GM18858 (cell line): ENCODE results near the gene CORIN.

Experiments
- ATAC-seq: cut with Tn5 transposase; IDR thresholded peaks from one replicate; pipeline ENCODE4 v1.9.1; 2021; ENCODE audit not compliant: unreplicated experiment

CORIN gene

DNA sequence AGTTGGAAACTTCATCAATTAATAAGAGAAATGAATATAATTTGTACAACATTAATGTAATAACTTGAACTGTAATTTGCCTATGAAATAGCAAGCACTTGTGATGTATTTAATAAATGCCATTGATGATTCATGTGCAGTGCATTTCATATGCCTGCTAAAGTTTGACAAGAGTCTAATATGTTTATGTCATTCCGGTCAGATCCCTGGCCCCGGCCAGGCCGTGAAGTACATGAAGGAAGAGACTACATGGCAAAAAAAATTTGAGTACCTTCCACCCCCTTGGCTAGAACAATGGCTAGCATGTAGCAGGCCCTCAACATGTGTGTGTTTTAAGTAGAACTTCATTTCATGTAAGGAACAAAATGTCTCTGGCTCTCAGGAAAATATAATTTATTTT, 191.5 kb downstream of the CORIN start:
- no peak for ATAC-seq

DNA sequence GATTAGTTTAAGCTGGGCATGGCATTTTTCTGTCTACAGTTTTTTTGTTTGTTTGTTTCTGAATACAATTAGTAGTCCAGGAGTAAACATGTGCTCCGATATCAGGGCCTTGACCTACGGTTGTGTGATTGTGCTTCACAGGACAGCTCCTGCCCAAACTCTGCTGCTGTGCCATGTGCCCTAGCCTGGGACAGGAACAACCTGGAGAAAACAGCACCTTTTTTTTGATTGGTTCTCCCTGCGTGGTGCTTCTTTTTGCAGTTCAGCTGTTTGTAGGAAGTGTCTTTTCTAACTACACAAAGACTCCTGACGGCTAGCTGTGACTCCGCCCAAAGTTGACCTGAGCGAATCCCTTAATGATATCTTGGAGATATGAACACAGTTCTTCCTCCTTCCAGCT, 194.0 kb downstream of the CORIN start:
- ATAC-seq: no peak

DNA sequence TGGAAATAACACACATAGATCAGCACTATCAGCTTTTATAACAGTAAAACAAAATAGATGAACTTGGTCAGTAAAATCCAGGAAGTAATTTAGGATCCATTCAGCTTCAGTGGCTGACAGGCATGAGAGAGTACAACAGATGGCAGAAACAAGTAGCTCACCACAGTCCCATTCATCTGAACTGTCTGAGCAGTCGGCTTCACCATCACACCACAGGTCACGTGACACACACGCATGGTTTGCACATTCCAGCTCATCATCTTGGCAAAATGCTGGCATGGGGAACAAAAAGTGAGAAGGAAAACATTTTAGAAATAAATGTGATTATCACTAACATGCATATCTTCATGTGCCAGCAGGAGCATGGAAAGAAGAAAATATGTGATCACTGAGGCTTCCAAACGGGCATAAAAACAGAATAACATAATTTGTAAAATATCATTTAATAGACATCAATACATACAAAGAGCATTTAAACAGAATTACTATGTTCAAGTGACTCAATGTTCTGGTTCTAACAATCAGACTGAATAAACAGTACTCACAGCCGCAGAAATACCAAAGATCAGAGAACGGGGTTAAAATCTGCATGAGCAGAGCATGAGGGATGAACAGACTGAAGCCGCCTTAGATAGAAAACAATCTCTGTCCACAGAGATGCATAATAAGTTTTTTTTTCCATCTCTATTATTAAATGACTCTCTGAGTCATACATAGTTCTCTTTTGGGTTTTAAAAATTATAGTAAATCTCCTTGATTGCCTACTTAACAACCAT, 194.7 kb downstream of the CORIN start:
- no peak for ATAC-seq

DNA sequence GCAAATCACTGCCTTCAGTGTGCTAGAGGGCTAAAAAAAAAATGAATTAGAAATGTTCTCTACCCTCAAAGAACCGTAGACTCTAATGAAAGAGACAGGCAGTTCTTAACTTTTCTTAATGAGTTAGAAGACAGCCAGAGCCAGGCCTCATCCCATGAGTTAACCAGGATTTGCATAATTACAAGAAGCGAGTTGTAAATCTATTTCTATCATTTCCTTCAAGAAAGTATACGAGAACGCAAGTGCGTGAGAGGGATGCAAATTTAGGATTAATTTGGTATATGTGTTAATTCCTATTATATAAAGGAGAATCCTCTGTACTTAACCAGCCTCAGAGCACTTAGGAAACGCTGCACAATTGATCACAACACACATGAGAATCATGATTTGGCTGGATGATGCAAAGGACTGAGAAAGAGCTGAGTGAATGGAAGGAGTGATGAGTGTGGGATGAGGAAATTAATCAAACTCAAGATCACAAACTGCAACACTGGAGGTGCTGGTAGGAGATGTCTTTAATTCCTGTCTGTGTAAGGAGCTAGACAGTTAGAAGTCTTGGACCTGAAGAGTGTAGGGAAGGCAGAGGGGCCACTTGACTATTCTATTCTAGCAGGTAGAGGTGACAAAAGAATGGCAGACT, 195.6 kb downstream of the CORIN start:
- ATAC-seq: no peak

DNA sequence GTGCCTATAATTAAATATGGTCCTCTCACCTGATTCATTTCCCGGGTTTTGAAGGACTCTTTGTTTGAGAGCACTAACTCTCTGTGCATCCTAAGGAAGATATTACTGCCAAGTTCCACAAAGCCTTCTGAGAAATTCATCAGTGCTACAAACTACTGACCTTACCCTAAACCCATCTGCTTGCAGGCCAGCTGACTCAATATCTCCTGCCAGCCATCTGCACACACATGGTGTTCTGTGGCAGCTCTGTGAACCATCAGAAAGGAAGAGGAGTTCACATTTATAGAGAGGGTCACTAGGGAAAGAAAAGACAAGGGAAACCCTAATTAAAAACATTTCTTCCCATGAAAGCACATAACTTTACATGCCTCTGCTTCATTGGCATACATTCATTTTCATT, 196.1 kb downstream of the CORIN start:
- ATAC-seq: no peak

DNA sequence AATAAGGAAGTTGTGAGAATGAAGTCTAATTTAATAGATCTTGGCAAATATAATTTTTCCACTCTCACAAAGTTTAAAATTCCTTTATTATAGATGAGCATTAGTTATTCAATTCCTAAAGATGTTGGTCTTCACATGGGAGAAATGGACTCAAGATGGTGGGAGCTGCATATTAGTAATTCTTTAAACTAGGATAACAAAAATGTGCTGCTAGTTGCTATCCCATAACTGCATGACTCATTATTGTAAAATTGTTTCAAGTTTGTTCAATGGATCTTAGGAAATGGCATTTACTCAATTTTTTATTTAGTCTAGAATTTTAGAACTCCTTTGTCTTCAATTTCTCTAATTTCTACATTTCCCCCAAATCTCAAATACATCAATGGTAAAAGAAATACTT, 197.0 kb downstream of the CORIN start:
- ATAC-seq: no peak

DNA sequence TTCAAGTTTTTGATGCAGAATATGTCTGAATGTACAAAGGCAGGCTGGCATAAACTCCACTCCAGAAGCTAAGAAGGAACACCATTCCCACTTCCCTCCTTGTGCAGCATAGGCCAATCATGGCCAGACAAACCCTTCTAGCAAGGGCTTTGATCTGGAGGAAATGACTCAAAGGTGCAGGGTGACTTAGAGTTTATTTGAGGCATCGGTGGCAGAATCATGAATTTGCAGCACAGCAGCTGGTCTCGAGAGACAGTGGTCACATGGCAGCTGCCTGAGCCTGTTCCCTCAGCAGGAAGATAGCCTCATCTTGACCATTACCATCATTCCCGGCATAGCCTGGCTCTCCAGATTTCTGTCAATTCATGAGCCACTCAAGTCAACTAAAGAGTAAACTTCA, 198.3 kb downstream of the CORIN start:
- ATAC-seq: no peak

DNA sequence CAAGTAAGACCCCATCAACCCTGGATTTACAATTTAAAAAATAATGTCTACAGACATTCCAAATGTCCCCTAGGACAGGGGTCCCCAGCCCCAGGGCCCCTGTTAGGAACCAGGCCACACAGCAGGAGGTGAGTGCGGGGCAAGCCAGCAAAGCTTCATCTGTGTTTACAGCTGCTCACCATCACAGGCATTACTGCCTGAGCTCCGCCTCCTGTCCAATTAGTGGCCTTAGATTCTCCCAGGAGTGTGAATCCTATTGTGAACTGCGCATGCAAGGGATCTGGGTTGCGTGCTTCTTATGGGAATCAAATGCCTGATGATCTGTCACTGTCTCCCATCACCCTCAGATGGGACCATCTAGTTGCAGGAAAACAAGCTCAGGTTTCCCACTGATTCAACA, 206.7 kb downstream of the CORIN start:
- no peak for ATAC-seq

DNA sequence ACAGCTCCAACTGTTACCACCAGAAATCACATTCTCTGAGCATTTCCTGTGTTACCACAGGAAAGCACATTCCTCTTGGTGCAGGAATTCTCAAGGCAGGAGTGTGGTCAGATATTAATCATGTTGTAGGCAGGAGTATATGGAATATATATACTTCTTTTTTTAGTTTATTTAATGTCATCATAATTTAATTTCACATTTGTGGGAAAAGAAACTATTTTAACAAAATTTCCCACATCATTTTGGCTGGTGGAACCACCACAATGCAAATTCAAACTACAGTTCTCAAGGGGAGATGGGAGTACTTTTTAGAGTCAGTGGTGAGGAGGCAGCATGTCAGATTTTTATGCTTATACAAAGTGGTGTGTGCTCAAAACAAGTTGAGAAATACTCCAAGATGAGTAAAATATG, 213.8 kb downstream of the CORIN start:
- no peak for ATAC-seq

DNA sequence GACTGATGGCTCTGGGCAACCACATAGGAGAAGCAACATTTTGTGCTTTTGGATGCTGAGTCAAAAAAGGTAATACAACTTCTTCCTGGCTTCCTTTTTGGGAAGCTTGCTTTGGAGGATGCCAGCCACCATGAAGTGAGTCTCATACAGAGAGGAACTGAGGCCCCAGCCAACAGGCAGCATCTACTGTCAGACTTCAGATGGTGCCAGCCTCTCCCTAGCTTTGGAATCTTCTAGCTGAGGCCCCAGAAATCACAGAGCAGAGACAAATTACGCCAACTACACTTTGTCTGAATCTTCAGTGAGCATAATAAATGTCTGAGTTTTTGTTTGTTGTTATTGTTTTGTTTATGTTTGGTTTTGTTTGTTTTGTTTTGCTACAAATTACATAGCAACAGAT, 216.7 kb downstream of the CORIN start:
- no peak for ATAC-seq

DNA sequence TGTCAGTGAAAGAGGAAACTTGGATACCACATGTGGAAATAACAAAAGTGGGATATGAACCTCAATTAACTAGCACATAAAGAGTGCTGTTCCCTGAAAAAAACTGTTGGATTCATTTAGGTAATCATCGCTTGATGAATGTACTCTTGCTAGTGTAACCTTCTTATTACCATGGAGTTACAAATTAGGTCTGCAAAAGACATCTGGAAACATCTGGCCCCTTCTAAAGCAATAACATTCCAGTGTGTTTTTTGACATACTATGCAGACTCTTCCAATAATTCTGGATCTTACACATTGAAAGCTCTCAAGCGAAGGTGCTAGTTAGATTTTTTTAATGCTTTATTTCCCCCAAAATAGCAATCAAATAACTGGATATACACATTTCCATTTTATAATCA, 218.2 kb downstream of the CORIN start:
- ATAC-seq: no peak

DNA sequence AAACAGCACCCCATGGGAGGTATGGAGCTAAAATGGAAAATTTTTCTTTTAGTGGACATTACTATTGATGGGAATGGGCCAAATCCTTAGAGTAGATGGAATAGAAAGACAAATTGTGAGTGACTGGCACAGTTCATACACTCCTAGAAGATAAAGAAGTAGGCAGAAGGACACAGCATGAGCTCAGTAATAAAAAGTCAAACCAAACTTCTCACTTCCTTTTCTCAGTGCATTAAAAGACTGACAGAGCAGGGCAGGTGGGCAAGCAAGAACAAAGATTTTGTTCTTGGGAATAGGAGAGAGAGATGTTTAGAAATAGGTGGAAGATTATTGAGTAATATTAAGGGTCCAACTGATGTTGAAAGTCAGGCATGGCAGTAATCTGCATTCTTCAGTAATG, 220.3 kb downstream of the CORIN start:
- ATAC-seq: peak; percentile 85

DNA sequence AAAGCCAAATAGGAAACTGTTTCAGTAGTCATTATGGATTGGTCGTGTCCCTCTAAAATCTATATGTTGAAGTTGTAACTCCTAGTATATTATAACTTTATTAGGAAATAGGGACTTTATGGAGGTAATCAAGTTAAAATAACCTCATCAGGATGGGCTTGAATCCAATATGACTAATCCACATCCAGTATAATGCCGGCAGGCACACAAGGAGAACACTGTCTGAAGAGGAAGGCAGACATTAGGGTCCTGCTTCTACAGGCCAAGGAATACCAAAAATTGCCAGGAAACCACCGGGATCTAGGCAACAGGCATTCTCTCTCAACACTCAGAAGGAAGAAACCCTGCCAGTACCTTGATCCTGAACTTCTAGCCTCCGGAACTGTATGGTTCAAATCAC, 222.5 kb downstream of the CORIN start:
- ATAC-seq: no peak

DNA sequence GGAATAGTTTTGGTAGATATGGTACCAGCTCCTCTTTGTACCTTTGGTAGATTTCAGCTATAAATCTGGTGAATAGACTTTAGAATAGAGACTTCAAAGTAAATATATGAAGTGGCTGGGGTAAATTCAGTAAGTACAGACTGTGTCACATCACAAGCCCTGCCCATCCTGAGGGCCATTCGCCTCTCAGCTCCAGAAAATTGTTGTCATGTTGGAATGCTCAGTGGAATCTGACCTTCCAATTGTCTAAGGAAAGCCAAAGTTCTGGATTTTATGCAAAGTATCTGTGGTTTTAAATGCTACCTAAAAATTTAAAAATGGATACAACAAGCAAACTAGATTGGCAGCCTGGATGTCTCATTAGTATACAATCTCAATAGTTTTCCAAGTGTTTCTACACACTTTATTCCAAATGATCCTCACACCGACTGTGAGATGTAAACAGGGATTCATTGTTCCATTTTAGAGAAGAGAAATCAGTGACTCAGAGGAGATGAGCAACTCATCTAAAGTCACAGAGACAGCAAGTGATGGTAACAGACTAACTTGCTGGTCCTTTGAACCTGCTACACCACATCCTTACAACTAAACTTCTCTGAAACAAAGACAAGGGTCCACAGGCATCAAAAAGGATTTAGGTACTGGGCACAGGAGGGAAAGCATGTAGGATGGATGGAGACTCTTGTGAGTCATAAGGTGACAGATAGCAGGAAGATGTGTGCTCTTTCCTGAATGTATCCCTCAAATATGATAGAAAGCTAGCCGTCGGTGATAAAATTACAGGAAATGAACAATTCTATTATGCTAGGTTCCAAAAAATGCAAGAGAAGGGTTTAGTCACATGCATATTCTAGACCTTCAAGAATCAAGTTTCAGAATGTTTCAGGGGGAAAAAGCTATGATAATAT, 225.5 kb downstream of the CORIN start:
- ATAC-seq: no peak

DNA sequence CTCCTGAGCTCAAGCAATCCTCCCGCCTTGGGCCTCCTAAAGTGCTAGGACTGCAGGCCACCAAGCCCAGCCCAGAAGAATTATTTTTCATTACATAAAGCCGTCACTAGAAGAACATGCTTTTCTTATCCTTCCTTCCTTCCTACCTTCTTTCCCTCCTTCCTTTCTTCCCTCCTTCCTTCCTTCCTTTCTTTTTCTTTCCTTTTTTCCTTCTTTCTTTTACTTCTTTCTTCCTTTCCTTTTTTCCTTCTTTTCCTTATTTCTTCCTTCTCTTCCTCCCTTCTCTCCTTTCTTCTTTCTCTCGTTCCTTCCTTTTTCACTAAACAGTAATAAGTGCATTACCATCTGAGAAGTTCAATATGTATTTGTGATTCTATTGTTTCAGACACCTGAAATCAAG, 231.4 kb downstream of the CORIN start:
- no peak for ATAC-seq

DNA sequence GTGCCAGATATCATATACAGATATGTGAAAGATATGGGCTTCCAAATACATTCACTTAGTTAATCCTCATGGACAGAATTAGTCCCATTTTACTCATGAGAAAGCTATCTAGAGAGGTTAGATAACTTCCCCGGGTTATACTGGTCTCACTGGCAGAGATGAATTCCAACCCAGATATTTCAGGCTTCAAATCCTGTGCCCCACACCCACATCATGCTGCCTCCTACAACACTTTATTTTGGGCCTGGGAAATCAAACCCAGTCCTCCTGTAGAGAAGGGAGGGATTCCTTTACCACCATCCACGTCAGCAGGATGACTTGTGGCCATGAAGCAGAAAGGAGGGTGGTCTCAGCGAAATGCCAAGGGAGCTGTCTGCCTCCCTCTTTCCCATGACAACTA, 239.0 kb downstream of the CORIN start:
- no peak for ATAC-seq

DNA sequence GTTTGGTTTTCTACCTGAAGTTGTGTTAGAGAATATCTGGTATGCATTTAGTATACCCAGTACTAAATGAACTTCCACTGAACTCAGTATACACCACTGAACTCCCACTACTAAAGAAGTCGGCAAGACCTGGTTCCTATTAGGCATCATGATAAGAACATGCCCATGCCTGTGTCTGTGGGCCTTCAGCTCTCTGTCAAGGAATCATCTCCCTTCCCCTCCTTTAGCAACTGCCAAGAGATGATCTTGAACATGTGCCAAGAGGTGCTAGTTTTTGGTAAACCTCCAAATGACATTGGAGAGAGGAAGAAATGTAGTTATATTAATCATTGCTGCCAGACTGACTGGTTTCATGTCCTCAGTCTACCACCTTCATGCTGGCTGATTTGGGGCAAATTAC, 239.5 kb downstream of the CORIN start:
- ATAC-seq: no peak

DNA sequence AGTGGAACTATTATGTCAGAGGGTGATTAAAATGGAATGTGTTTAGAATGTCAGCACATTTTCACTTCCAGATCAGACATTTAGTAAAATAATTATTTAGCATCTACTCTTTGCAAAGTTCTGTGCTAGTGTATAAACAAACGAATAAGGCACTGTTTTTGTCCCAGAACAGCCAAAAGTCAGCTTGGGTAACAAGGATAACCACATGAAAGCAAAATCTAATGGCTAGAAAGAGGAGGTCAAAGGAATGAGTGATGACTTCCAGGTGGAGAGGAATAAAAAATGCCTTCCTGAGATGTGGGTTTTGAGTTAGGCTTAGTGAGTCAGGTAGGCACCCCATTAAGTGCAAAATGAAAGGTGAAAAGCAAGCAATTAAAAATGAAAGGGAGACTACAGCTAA, 240.2 kb downstream of the CORIN start:
- no peak for ATAC-seq

DNA sequence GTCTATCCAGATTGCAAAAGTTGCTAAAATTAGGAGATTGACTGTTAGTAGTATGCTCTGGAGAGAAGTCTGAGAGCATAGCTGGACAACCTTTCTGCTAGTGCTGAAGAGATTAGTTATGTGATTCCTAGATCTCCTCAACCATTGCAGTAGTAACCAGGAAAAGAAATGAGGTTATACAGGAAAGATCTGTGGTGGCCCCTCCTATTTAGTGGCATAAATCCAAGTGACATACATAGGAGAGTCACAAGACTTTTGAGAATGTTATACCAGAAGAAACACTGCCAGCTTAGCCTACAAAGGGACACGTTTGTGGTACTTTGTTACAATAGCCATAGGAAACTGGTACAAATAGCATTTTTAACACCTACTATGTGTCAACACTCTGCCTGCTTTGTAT, 247.5 kb downstream of the CORIN start:
- no peak for ATAC-seq

DNA sequence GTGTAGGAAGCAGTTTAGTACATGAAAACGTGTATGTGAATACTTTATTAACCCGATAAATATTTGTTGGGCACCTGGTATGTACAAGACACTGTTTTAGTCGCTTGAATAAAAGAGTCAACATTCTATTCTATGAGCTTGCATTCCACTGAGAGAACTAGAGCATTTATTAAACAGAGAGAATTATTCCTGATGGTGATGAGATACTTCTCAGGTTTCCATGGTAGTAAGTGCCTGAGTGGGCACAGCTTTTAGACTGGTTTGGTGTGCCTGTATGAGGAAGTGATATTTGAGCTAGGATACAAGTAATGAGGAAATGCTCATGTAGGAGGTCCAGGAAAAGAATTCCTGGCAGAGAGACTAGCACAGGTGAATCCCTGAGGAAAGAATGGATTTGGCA, 258.6 kb downstream of the CORIN start:
- ATAC-seq: no peak

DNA sequence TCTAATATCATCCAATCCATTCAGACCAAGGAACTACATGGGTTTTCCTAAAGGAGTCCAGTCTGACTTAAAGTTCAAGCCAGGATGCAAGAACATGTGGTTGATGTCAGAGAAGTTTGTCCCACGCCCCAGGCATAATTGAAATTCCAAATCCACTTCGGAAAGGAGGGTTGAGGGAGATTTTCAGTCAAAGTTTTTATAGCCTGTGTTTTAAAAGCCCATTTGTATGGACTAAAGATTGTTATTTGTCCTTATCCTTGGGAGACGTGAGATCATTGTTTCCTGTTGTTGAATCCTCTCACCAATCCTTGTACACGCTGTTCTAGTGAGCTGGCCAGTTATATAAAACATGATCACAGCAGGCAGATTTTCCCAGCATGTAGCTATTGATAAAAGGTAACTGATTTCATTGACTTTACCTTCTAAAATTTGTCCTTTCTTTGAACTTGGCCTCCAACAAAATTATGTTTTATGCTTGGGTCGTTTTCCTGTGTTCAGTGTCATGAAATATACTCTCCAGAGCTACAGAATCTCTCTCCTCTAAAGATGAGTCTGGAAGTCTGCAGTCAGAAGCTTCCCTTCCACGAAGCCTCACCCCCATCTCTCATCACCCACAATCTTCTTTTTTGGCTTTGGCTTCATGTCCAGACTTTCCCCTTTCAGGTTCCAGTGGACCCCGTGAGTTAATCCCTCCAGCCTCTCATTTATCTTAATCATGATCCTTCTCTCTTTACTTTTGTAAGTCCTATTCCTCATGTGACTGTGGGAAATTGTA, 259.9 kb downstream of the CORIN start:
- no peak for ATAC-seq
